Hepatocyte (in vitro differentiated cells): ENCODE measurements around the gene SUPT20HL2. TPM values are rescaled to one million over a fixed set of nuclear protein-coding genes. Genes with fewer than 3 reads are reported as not detected.

Experiments
- DNase-seq: peaks from one replicate; pipeline ENCODE4 v3.0.0-alpha.2; 2016; ENCODE audit warnings: low spot score
- H2AFZ ChIP-seq: fragments of 200-600 bp; sonication (generic); 2 replicates; pipeline ENCODE4 v1.6.0; 2016; ENCODE audit warnings: antibody characterized with exemption, mild to moderate bottlenecking
- H3K27ac ChIP-seq: fragments of 200-600 bp; sonication (generic); 2 replicates; pipeline ENCODE4 v1.5.1; 2016; ENCODE audit warnings: mild to moderate bottlenecking
- H3K27me3 ChIP-seq: fragments of 200-600 bp; sonication (generic); 2 replicates; pipeline ENCODE4 v1.6.1; 2016
- H3K36me3 ChIP-seq: fragments of 200-600 bp; sonication (generic); replicated peaks from 2 replicates; pipeline ENCODE4 v1.5.1; 2016; ENCODE audit warnings: low read depth; ENCODE audit not compliant: insufficient read depth
- H3K4me1 ChIP-seq: fragments of 200-600 bp; sonication (generic); 2 replicates; pipeline ENCODE4 v1.5.1; 2016; ENCODE audit warnings: mild to moderate bottlenecking, moderate library complexity; ENCODE audit not compliant: insufficient read depth
- H3K4me2 ChIP-seq: fragments of 200-600 bp; sonication (generic); 2 replicates; pipeline ENCODE4 v1.6.0; 2016
- H3K4me3 ChIP-seq: fragments of 200-600 bp; sonication (generic); 2 replicates; pipeline ENCODE4 v1.5.1; 2016; ENCODE audit warnings: mild to moderate bottlenecking
- H3K79me2 ChIP-seq: fragments of 200-600 bp; sonication (generic); 2 replicates; pipeline ENCODE4 v1.6.0; 2017; ENCODE audit warnings: mild to moderate bottlenecking
- H3K9me2 ChIP-seq: fragments of 200-600 bp; sonication (generic); replicated peaks from 2 replicates; pipeline ENCODE4 v1.6.0; 2017; ENCODE audit warnings: mild to moderate bottlenecking; ENCODE audit not compliant: insufficient read depth
- H3K9me3 ChIP-seq: fragments of 200-600 bp; sonication (generic); 2 replicates; pipeline ENCODE4 v1.5.1; 2016; ENCODE audit warnings: low read depth, mild to moderate bottlenecking
- H4K20me1 ChIP-seq: fragments of 200-600 bp; sonication (generic); 2 replicates; pipeline ENCODE4 v1.6.0; 2016; ENCODE audit warnings: mild to moderate bottlenecking; ENCODE audit not compliant: insufficient read depth, poor library complexity, severe bottlenecking
- CTCF ChIP-seq: fragments of 200-600 bp; sonication (generic); IDR thresholded peaks from 2 replicates; pipeline ENCODE4 v1.5.1; 2016; ENCODE audit warnings: antibody characterized with exemption, mild to moderate bottlenecking; ENCODE audit not compliant: poor library complexity
- EZH2 ChIP-seq: fragments of 200-600 bp; sonication (generic); IDR thresholded peaks from 2 replicates; pipeline ENCODE4 v1.6.1; 2016; ENCODE audit warnings: antibody characterized with exemption, mild to moderate bottlenecking, borderline replicate concordance
- EZH2phosphoT487 ChIP-seq: fragments of 200-600 bp; sonication (generic); IDR thresholded peaks from one replicate; pipeline ENCODE4 v1.6.1; 2018; ENCODE audit warnings: antibody characterized with exemption, mild to moderate bottlenecking, low read depth, moderate library complexity; ENCODE audit not compliant: unreplicated experiment, severe bottlenecking
- WGBS: methylation state at CpG from one replicate; pipeline ENCODE4 v1.1.6; 2016; ENCODE audit warnings: low lambda C conversion rate; ENCODE audit errors: missing lambda C conversion rate; 5-methylcytosine and 5-hydroxymethylcytosine counted together
- polyA plus RNA-seq: library from polyadenylated mRNA; unstranded; fragments of >200 nt; fragmentation: Nextera tagmentation; extraction: Ambion mirVana; gene quantifications from 2 replicates; pipeline ENCODE4 v1.2.1, GENCODE V29; 2016
- total RNA-seq: library from RNA; depleted of rRNA; stranded (reverse); fragments of >200 nt; gene quantifications from 2 replicates; pipeline ENCODE4 v1.2.3, GENCODE V29; 2014

Gene SUPT20HL2
- total and polyA plus RNA-seq, 2 experiments from 2014 or later: not detected

GRCh38 chrX:24293412-24293811 is 20.5 kb downstream of the SUPT20HL2 start:
- no peaks in the 10 kb centered on the region for H3K4me1 ChIP-seq
- H2AFZ ChIP-seq: no peak overlapping the region
- no peak for DNase-seq
- no peaks in the 10 kb centered on the region for H3K9me3 ChIP-seq
- no peak overlapping the region for H3K4me2 ChIP-seq
- H3K79me2 ChIP-seq: no peaks in the 10 kb centered on the region
- 95% methylated on average over 4 of the region's 4 CpGs for WGBS
- no peaks in the 10 kb centered on the region for H3K27me3 ChIP-seq
- no peak overlapping the region for H3K4me3 ChIP-seq
- no peaks in the 10 kb centered on the region for H3K9me2 ChIP-seq
- no peaks in the 10 kb centered on the region for H4K20me1 ChIP-seq
- H3K27ac ChIP-seq: no peak overlapping the region
- no peaks in the 10 kb centered on the region for H3K36me3 ChIP-seq
- no peak for TF ChIP-seq EZH2
- no peak for TF ChIP-seq EZH2phosphoT487
- TF ChIP-seq CTCF: no peak

GRCh38 chrX:24292353-24292752 is 21.5 kb downstream of the SUPT20HL2 start:
- Histone ChIP-seq H3K9me3 (no peaks in the 10 kb centered on the region), H3K27ac (no peak overlapping the region), H3K4me3 (no peak overlapping the region), H2AFZ (no peak overlapping the region), H4K20me1 (no peaks in the 10 kb centered on the region), H3K27me3 (no peaks in the 10 kb centered on the region), H3K36me3 (no peaks in the 10 kb centered on the region), H3K4me2 (no peak overlapping the region), H3K9me2 (no peaks in the 10 kb centered on the region), H3K79me2 (no peaks in the 10 kb centered on the region), H3K4me1 (no peaks in the 10 kb centered on the region)
- TF ChIP-seq CTCF: no peak
- no peak for TF ChIP-seq EZH2
- no peak for TF ChIP-seq EZH2phosphoT487
- no peak for DNase-seq
- WGBS: 92% methylated on average over 4 of the region's 4 CpGs

- H3K9me3 ChIP-seq: no peaks in the 10 kb centered on the region
- H4K20me1 ChIP-seq: no peaks in the 10 kb centered on the region
- WGBS: 89% methylated on average over 5 of the region's 5 CpGs
- TF ChIP-seq EZH2 (no peak), EZH2phosphoT487 (no peak)
- no peak overlapping the region for H2AFZ ChIP-seq
- H3K4me3 ChIP-seq: no peak overlapping the region
- no peaks in the 10 kb centered on the region for H3K27me3 ChIP-seq
- no peak overlapping the region for H3K4me2 ChIP-seq
- H3K79me2 ChIP-seq: no peaks in the 10 kb centered on the region
- no peaks in the 10 kb centered on the region for H3K4me1 ChIP-seq
- no peaks in the 10 kb centered on the region for H3K36me3 ChIP-seq
- no peak overlapping the region for H3K27ac ChIP-seq
- DNase-seq: no peak
- no peaks in the 10 kb centered on the region for H3K9me2 ChIP-seq
Measured at GRCh38 chrX:24285082-24285481, 28.8 kb downstream of the SUPT20HL2 start.

- H3K9me3 ChIP-seq: no peaks in the 10 kb centered on the region
- peak overlapping the region; percentile 56 for H3K4me2 ChIP-seq
- no peaks in the 10 kb centered on the region for H3K79me2 ChIP-seq
- no peak for DNase-seq
- H3K27ac ChIP-seq: peak overlapping the region; percentile 20
- H2AFZ ChIP-seq: peak overlapping the region; percentile 9
- H3K27me3 ChIP-seq: no peaks in the 10 kb centered on the region
- H3K4me3 ChIP-seq: no peak overlapping the region
- H3K36me3 ChIP-seq: no peaks in the 10 kb centered on the region
- 50% methylated on average over 2 of the region's 2 CpGs for WGBS
- no peaks in the 10 kb centered on the region for H3K9me2 ChIP-seq
- no peaks in the 10 kb centered on the region for H4K20me1 ChIP-seq
- TF ChIP-seq CTCF (no peak), EZH2phosphoT487 (no peak), EZH2 (no peak)
- no peaks in the 10 kb centered on the region for H3K4me1 ChIP-seq
Measured at GRCh38 chrX:24283127-24283794, 30.6 kb downstream of the SUPT20HL2 start.
